ENCODE measurements around the gene GNAI3.

GNAI3 gene

DNA sequence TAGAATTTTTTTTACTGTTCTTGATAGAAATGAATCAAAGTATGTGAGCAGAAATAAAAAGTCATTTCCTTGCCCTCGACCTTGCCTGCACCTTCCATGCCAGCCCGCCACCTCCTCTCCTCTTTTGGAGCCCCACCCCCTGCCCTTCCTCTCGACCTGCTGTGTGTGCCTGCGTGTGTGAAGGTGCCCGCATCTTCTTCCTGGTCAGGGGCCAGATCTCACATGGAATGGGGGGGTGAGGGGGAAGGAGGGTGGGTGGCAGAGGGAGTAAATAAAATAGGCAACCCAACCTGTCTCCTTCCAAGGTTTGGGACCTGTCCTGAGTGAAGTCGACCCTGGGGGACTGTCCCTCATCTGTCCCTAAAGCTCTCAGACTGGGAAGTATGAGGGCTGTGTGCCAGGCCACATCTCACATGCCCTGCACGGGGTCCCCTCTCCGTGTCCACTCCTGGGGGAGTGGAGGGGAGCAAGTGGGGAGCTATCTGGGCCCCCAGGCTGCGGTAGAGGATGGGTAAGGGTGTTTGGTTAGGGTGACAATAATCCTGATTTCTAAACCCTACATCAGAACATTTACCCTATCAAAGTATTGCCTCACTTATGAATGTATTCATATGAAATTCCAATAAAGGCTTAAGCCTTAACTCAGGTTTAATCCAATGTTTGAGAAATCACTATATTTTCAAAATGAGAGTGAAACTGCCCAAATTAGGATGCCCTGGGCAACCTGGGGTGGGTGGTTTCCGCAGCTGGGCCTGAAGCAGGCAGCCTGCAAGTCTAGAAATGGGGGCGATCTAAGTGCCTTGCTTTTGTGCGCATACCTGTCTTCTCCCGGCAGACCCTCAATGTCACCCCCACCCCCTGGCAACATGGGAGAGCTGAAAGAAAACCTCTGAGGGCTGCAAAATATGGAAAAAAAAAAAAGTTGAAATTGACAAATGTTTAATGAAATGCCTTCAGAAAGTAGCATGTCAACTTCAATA, 86.6 kb downstream of the GNAI3 start:
- TF ChIP-seq, protein P1, sequence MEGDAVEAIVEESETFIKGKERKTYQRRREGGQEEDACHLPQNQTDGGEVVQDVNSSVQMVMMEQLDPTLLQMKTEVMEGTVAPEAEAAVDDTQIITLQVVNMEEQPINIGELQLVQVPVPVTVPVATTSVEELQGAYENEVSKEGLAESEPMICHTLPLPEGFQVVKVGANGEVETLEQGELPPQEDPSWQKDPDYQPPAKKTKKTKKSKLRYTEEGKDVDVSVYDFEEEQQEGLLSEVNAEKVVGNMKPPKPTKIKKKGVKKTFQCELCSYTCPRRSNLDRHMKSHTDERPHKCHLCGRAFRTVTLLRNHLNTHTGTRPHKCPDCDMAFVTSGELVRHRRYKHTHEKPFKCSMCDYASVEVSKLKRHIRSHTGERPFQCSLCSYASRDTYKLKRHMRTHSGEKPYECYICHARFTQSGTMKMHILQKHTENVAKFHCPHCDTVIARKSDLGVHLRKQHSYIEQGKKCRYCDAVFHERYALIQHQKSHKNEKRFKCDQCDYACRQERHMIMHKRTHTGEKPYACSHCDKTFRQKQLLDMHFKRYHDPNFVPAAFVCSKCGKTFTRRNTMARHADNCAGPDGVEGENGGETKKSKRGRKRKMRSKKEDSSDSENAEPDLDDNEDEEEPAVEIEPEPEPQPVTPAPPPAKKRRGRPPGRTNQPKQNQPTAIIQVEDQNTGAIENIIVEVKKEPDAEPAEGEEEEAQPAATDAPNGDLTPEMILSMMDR (IDR thresholded peaks at IDR 0.05; ENCODE audit: low read depth, low read length, missing control alignments) = no peak
- no peak for DNase-seq (ENCODE audit: low read depth)
- in situ Hi-C loops (cut with HindIII; ENCODE audit: low sequenced_read_pairs) = no loop called here
- H3K4me3 ChIP-seq (ENCODE audit: low read depth, low read length) = no peak overlapping the region

DNA sequence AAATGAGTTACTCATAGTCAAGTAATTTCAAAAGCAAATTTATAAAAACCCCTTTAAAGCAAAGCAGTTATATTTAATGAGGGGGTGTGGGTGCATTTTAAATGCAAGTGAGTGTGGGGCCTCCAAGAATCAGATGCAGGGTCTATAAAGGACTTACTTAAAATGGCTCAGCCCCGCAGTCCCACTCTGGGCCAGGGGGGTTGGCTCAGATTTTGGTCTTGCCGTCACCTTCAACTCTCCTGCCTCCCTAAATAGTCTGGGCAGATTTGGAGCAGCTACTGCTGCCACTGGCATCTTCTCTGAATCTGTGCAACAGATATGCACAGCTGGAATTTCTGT, 87.4 kb downstream of the GNAI3 start:
- no peak overlapping the region for H3K4me3 ChIP-seq (ENCODE audit: low read depth, low read length)
- TF ChIP-seq, protein P1 (IDR thresholded peaks at IDR 0.05; ENCODE audit: low read depth, low read length, missing control alignments) = no peak
- DNase-seq (ENCODE audit: low read depth) = no peak
- in situ Hi-C loops (cut with HindIII; ENCODE audit: low sequenced_read_pairs) = no loop called here

DNA sequence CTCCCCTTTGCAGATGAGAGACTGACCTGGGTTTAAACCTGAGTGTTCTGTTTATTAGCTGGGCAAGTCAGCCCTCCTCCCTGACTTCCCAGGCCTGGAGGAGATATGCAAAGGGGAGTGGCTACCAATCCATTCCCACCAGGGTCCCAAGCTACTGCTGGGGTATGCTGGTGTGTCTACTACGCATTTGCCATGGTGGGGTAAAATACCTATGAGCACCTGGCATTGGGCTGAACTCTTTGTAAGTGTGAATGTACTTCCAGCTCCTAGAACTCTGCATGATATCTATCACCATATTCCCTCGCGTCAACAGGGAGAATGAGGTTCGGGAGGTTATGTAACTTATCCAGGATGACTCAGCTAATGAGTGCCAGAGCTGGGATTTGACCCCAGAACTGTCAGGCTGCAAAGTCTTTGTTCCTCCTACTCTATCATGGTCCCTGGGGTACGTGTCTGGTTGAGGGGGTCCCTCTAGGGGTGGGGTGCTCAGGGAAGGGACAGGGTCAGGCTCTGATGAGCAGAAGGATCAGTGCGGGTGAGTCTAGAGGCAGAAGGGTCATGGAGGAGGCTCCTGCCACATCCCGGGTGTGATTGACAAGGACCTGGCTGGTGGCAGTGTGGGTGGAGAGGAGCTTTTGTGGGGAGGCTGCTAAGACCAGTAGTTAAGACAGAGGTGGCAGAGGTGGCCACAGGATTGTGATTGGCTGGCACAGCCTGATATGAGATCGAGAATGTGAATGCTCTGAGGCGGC, 88.0 kb downstream of the GNAI3 start:
- H3K4me3 ChIP-seq (ENCODE audit: low read depth, low read length) = no peak overlapping the region
- no peak for DNase-seq (ENCODE audit: low read depth)
- in situ Hi-C loops (cut with HindIII; ENCODE audit: low sequenced_read_pairs) = no loop called here
- TF ChIP-seq, protein P1 (IDR thresholded peaks at IDR 0.05; ENCODE audit: low read depth, low read length, missing control alignments) = no peak

DNA sequence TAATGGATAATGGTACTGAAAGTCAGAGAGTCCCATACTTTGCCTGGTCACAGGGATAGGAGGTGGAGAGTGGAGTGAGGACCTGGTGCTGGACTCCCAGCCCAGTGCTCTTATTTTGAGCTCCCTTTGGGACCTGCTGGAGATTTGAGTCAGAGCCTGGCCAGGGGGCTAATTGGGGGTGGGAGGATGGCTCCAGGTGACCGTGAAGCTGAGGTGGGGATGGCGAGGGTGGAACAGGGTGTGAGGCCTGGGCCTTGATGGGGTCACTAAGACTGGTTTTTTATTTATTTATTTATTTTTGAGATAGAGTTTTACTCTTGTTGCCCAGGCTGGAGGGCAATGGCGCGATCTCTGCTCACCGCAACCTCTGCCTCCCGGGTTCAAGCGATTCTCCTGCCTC, 89.0 kb downstream of the GNAI3 start:
- no peak overlapping the region for H3K4me3 ChIP-seq (ENCODE audit: low read depth, low read length)
- TF ChIP-seq, protein P1 (IDR thresholded peaks at IDR 0.05; ENCODE audit: low read depth, low read length, missing control alignments) = no peak
- in situ Hi-C loops (cut with HindIII; ENCODE audit: low sequenced_read_pairs) = no loop called here
- no peak for DNase-seq (ENCODE audit: low read depth)

- TF ChIP-seq, protein P1 (IDR thresholded peaks at IDR 0.05; ENCODE audit: low read depth, low read length, missing control alignments) = no peak
- in situ Hi-C loops (cut with HindIII; ENCODE audit: low sequenced_read_pairs) = no loop called here
- no peak overlapping the region for H3K4me3 ChIP-seq (ENCODE audit: low read depth, low read length)
- DNase-seq (ENCODE audit: low read depth) = no peak
Observed at GRCh38 chr1:109639063-109639840, 90.8 kb downstream of the GNAI3 start.

- in situ Hi-C loops (cut with HindIII; ENCODE audit: low sequenced_read_pairs) = loop anchor here (10.0 kb wide), 3 partner anchors 105 to 365 kb away; partner anchors contain the start of genes EPS8L3 and GPR61
- TF ChIP-seq, protein P1 (IDR thresholded peaks at IDR 0.05; ENCODE audit: low read depth, low read length, missing control alignments) = no peak
- no peak for DNase-seq (ENCODE audit: low read depth)
- H3K4me3 ChIP-seq (ENCODE audit: low read depth, low read length) = no peak overlapping the region
Observed at GRCh38 chr1:109639841-109640184, 91.4 kb downstream of the GNAI3 start.
